NCI-H748 (cell line): ENCODE measurements around the gene RAB1A.
"Not testable (repeated sequence)": the region's sequence is repeated elsewhere in the genome, so short reads cannot be mapped to it uniquely, and the experiment has no call there.

Source experiments
- DNase-seq: peaks from one replicate; lab custom pipeline; 2025; ENCODE audit not compliant: unreplicated experiment; lab: John Stamatoyannopoulos, UW

Gene RAB1A

DNA sequence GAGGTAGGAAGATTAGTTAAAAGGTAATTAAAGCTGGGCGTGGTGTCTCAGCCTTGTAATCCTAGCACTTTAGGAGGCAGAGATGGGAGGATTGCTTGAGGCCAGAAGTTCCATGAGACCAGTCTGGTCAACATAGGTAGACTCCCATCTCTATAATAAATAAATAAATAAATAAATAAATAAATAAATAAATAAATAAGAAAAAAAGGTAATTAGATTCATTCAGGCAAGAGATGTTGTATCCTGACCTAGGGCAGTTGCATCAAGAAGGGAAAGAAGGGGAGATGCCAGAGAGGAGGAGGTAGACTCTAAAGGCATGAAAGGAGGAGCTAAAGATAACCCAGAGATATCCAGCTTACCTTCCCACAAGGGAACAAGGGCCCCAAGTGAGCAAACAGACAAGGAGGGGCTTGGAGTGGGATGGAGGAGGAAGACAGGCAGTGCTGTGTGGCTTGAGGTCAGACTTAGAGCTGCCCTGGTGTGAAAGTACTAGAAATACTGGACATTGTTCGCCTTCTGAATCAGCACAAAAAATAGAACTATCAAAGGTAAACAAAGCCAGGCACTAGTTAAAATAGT, 7.4 kb upstream of the RAB1A start:
- DNase-seq: no peak

DNA sequence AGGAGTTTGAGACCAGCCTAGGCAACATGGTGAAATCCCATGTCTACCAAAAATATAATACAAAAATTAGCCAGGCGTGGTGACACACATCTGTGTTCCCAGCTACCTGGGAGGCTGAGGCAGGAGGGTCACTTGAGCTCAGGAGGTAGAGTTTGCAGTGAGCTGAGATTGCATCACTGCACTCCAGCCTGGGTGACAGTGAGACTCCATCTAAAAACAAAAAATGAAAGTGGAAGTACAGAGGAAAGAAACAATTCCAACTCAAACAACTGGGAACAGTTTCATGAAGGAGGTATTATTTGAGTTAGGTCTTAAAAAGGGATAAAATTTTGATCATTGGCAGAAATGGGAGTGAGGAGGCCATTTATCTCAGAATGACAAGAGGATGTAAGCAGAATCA, 6.3 kb upstream of the RAB1A start:
- DNase-seq: no peak

DNA sequence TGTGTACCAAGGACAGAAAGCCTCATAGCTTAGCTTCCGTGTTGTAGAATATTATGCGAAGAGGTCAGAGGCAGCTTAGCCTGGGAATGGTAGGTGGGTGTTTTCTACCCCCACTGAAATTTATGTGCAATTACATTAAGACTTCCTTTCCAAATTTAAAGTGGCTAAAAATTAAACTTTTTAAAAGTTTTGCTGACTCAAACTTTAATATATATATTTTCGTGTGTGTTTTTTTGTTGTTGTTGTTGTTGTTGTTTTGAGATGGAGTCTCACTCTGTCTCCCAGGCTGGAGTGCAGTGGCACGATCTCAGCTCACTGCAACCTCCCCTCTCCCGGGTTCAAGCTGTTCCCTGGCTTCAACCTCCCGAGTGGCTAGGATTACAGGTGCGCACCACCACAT, 4.3 kb upstream of the RAB1A start:
- DNase-seq: no peak

DNA sequence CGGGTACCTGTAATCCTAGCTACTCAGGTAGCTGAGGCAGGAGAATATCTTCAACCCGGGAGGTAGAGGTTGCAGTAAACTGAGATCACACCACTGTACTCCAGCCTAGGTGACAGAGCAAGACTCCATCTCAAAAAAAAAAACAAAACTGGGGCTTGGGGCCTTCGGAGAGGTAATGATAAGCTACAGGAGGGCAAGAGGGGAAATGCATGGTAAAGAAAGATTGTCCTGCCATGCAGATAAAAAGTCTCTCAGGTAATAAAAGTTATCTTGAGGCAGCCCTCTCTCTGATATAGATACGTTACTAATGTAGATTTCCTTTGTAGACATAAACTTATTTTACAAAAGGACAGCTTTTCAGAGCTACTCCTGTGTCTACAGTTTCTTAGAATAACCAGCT, 3.7 kb upstream of the RAB1A start:
- no peak for DNase-seq

DNA sequence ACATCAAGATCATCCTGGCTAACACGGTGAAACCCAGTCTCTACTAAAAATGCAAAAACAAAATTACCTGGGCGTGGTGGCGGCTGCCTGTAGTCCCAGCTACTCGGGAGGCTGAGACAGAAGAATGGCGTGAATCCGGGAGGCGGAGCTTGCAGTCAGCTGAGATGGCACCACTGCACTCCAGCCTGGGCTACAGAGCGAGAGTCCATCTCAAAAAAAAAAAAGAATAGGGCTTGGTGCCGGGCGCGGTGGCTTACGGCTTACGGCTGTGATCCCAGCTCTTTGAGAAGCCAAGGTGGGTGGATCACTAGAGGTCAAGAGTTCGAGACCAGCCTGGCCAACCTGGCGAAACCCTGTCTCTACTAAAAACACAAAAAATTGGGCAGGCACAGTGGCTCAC, 3.0 kb upstream of the RAB1A start:
- not testable (repeated sequence) for DNase-seq

DNA sequence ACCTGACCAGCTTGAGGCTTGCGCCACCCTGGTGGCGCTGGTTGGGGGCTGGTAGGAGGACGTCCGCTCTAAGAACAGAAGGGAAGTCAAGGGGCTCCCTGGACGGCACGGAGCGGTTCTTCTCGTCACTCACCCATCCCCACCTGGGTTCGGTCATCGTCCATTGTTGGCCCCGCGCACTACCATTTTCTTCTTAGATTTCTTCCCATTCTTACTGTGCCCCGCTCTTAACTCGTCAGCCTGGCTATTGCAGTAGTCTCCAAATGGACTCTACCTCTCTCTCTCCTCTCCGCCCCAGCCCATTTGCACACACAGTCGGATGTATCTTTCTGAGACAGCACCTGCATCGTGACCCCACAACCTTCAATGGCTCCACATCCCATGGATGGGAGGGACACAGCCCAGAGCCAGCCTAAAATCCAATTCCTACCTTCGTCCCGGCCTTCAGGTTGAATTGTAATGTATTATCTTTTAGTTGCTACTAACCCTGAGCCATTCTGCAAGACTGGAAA, 814 bp upstream of the RAB1A start:
- DNase-seq: no peak

DNA sequence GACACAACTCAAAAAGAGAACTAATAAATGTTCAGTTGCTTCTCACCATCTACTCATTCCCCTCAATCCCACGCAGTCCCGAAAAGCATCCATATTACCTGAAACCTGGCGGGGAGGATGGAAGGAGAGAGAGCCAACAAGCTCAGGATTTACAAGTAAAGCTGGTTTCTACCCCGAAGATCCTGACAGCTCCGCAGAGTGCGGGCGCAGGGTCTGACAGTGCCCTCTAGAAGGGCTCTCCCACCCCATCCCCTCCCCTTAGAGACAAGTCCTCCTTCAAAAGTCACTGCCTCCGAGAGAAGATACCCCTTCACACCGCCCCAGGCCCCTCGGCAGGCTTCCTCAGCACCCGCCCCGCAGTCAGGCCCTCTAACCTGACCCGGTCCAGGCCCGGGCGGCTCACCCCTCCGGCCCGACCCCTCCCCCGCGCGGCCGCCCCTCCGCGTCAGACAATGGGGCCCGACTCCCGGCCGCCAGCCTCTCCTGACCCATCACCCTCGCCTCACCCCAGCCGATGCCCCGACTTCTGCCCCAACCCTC, 550 bp downstream of the RAB1A start:
- peak; percentile 6 for DNase-seq

DNA sequence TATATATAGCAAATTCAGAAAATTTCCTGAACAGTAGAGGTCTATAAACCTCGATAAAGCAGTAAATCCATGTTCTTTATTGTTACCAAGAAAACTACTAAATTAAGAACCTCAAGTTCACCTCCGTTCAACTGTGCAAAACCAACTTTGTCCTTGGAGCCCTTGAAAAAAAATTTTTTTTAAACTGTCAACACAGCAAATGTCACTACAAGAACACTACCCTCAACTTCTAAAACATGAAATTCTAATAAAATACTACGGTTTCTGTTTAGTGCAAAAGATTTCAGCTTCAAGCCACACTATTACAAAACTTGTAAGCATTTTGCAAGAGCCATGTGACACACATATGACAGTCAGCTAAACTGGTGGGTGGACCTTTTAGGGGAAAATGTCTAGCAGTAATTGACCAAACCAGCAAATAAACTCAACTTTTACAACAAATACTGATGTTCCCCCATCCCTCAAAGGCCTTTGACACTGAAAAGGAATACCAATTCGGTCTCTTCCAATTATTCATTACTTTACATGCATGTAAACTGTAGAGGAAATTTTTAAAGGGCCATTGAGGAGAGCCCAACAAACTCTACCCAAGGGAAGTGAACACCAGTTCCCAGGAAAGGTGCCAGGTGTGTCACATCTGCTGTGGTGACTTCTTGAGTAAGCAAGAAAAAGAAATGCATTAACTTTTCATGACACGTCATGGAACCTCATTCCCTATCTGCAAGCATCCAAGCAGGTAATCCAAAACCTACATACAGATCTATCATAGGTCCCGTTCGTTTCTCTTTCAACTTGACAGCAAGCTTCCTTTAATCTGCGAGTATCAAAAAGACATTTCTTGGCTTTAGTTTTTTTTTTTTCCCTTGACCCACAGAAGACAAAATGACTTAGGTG, 1.4 kb downstream of the RAB1A start:
- no peak for DNase-seq

DNA sequence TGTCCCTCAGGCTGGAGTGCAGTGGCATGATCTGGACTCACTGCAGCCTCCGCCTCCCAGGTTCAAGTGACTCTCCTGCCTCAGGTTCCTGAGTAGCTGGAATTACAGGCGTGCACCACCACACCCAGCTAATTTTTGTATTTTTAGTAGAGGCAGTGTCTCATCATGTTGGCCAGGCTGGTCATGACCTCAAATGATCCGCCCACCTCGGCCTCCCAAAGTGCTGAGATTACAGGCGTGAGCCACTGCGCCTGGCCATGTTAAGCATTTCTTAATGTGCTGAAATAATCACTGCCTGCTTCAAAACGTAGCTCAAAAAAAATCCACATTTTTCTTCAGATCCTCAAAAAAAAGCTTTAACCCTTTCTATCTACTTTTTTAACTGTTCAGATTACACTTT, 4.4 kb downstream of the RAB1A start:
- DNase-seq: not testable (repeated sequence)

DNA sequence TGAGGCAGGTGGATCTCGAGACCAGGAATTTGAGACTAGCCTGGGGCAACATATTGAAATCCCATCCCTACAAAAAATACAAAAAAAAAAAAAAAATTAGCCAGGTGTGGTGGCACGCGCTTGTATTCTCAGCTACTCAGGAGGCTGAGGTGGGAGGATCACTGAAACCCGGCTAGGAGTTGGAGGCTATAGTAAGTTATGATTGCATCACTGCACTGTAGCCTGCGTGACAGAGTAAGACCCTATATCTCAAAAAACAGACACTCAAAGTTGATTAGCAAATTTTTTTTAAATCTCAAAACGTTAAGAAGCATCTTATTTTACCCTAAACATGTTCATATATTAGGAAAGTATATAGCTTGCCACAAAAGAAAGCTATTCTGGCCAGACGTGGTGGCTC, 7.6 kb downstream of the RAB1A start:
- DNase-seq: no peak

DNA sequence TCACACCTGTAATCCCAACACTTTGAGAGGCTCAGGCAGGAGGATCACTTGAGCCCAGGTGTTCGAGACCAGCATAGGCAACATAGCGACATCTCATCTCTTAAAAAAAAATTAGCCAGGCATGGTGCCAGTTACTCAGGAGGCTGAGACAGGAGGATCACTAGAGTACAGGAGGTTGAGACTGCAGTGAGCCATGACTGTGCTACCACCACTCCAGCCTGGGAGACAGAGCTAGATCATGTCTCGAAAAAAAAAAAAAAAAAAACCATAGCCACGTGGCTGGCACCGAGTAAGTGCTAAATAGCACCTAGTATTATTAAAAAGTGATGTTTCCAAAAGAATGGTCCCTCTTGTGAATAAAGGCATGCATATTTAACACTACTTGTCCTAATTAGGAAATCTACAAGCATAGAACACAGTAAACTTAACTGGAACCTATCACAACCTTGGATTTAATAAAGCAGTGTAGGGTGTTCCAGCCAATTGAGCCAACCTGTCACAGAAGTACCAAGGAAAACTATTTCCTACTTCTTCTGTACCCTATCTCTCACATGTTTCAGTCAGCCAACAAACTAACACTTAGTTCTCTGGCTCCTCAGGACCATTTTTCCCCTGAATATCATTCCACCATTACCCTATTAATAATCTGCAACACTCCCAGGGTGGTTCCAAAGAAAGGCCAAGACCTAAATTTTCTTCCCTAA, 8.8 kb downstream of the RAB1A start:
- no peak for DNase-seq

DNA sequence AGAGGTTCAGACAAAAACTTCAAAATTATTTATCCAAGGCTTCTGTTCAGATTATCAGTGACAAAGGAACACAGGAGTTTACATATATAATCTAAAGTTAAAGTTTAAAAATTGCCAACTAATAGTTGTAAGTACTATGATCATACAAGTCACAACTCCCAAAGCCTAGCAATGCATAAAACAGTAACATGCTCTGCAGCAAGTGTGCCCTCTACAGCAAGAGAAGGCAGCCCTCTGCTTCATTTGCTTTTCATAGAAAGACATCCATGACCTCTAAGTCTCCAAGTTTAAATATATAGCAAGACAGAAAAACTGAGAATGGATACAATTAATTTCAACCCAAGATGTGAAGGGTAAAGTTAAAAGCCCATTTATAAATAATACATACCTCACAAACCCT, 13.3 kb downstream of the RAB1A start:
- no peak for DNase-seq

DNA sequence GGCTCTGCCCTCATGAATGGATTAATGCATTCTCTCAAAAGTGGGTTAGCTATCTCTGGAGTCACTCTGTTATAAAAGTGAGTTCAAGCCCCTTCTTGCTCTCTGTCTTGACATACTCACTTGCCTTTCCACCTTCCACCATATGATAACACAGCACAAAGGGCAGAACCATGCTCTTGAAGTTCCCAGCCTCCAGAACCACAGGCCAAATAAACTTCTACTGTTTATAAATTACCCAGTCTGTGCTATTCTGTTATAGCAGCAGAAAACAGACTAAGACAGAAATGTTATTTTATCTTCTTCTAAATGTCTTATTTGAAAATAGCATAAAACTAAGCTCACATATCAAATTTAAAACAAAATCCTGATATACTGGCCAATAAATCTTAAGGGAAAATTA, 15.0 kb downstream of the RAB1A start:
- no peak for DNase-seq

DNA sequence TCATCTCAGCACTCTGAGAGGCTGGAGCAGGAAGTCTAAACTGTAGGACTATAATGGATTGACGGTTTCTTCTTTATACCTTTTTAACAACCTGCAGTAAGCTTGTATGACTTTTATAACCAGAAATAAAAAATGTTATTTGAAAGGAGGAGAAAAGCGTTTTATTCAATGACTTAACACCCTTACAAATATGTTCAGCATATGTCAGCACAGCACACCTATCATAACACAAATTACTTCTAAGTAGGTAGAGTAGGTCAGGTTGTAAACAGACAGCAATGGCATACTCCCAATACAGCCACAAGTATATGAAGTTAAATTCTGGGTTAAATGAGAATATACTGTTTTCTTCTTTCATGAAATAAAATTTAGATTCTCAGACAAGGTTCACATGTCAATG, 16.1 kb downstream of the RAB1A start:
- DNase-seq: no peak

DNA sequence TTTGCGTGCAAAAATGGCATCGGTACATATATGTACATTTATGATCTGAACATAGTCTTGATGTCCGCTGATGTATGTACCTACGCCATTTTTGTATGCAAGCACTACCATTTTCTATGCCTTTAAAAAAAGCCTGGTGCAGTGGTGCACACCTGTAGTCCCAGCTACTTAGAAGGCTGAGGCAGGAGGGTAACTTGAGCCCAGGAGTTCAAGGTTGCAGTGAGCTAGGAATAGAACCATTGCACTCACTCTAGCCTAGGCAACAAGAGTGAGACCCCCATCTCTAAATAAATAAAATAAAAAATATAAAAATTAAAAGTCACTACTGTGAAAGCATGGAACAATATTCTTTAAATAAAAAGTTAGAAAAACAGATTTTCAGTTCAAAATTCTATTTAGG, 16.7 kb downstream of the RAB1A start:
- no peak for DNase-seq

DNA sequence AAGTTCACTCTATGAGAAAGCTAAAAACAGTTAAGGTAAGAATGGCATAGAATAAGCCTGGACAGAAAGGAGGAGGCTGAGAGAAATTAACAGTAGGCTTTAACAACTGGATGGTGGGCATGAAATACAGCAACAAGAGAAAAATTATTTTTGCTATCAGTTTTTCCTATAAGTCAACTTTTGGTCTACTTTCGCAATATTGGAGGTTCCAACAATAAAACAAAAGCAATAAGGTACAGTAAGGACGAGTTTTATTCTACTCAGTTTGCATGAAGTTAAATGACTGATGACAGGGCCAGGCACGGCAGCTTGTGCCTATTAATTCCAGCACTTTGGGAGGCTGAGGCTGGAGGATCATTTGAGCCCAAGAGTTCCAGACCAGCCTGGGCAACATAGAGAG, 17.3 kb downstream of the RAB1A start:
- DNase-seq: no peak

DNA sequence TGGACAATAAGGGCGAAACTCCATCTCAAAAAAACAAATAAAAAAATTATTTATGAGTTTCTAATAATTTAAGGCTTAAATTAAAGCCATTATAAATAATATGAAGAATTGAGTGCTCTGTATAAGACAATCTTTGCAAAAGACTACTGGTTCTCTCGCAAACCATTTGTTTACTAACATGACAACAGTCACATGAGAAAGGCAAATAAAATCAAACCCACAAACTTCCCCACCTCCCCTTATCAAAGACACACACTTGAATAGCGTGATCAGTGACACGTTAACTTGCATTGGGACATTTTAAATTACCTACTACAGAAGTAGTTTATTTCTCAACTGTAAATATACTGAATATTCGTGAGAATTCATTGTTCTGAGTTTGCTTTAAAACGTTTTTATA, 21.1 kb downstream of the RAB1A start:
- DNase-seq: no peak

DNA sequence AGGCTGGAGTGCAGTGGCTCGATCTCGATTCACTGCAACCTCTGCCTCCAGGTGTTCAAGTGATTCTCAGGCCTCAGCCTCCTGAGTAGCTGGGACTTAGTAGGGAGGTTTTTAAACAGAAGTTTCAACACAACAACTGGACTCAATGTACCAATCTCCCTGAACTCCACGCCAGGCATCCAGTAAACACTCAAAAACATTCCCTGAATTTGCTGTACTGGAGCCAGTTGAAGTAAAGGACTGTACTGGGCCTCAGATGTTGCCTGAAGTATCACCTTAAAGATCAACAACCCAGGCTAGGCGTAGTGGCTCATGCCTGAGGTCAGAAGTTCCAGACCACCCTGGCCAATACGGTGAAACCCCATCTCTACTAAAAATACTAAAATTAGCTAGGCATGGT, 22.4 kb downstream of the RAB1A start:
- DNase-seq: no peak

DNA sequence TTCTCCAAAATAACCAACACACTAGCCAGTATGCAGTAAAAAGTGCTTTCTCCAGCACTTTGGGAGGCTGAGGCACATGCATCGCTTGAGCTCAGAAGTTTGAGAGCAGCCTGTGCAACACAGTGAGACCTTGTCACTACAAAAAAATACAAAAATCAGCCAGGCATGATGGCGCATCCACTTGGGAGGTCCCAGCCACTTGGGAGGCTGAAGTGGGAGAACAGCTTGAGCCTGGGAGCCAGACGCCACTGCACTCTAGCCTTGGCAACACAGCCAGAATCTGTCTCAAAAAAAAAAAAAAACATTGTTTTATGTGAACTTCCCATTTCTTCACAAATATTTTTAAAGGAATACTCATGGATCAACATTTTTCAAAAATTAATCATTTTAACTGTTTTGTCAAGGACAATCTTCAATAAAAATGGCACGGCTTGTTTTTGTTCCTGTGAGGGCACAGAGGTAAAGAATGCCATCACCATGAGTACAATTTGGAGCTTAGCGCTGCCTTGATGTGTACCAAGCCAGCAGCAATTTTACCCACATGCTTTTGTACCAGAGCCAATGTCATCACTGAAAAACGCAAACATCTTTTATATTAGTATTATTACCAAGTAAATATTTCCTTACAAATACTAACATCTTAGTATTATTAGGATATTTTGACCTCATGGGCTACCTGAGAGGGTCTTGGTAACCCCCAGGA, 26.7 kb downstream of the RAB1A start:
- DNase-seq: no peak

DNA sequence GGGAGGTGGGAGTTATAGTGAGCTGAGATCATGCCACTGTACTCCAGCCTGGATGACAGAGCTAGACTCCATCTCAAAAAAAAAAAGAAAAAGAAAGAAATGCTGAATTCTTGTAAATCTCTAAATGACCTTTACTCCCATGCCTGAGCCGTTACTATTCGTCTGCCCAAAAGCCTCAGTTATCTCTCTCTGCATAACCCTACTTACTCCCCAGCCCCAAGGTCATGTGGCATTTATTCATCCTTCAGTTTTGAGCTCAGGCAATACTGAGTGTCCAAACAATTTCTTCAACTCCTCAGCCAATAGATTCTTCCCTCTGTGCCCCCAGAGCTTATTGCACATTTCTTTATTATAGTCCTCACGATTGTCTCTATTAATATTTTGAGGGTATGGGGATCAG, 28.8 kb downstream of the RAB1A start:
- DNase-seq: no peak

DNA sequence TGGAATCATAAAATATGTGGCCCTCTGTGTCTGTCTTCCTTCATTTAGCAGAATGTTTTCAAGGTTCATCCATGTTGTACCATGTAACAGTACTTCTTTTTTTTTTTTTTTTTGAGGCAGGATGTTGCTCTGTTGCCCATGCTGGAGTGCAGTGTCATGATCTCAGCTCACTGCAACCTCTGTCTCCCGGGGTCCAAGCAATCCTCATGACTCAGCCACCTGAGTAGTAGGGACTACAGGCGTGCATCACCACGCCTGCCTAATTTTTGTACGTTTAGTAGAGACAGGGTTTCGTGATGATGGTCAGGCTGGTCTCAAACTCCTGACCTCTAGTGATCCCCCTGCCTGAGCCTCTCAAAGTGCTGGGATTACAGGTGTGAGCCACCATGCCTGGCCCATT, 31.2 kb downstream of the RAB1A start:
- no peak for DNase-seq
